Measurements from ENCODE around the gene MCOLN1. TPM values are rescaled to one million over a fixed set of nuclear protein-coding genes. Genes with fewer than 3 reads are reported as not detected.

MCOLN1 gene
- polyA plus RNA-seq, 1 donor (not counting 4 experiments of a cell fraction or from before 2014, with no cell fraction given), result 14.0 TPM

DNA sequence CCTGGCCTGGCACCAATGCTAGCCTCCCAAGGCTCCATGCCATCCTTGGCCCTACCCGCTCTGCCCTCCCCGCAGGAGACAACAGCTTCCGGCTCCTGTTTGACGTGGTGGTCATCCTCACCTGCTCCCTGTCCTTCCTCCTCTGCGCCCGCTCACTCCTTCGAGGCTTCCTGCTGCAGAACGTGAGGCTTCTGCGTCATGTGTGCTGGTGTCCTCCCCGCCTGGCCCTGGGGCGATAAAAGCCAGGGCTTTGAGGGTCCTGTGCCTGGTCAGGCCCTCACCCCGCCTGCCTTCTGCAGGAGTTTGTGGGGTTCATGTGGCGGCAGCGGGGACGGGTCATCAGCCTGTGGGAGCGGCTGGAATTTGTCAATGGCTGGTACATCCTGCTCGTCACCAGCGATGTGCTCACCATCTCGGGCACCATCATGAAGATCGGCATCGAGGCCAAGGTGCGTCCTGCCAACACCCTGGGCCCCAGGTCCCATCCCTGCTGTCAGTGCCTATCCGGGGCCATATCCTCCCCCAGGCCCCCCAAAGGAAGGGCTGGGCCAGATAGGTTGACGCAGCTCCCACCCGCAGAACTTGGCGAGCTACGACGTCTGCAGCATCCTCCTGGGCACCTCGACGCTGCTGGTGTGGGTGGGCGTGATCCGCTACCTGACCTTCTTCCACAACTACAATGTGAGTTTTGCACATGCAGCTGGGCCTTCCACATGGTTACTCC is 6.3 kb downstream of the MCOLN1 start:
- Histone ChIP-seq H3K27me3 (ENCODE audit: control insufficient read depth, extremely low read depth, insufficient read depth, low read length) (no peaks in the 10 kb centered on the region), H3K79me2 (ENCODE audit: control insufficient read depth, insufficient read depth, low read length) (no peaks in the 10 kb centered on the region), H3K4me1 (ENCODE audit: control insufficient read depth, extremely low read depth, insufficient read depth, low read length) (peaks cover 2% of the 10 kb centered on the region), H3K27ac (ENCODE audit: control insufficient read depth, insufficient read depth, low read length) (no peak overlapping the region), H3K36me3 (ENCODE audit: control insufficient read depth in 2 of 2, extremely low read depth in 1 of 2, insufficient read depth in 2 of 2, low read length in 2 of 2) (peaks cover 0 to 19% of the 10 kb centered on the region in 2 experiments), H3K9ac (ENCODE audit: control insufficient read depth, extremely low read depth, insufficient read depth, low read length) (no peak overlapping the region), H3K4me3 (ENCODE audit: control insufficient read depth in 2 of 3, extremely low read depth in 1 of 3, insufficient read depth in 2 of 3, low read depth in 1 of 3, low read length in 3 of 3) (no peak overlapping the region), H3K9me3 (ENCODE audit: control insufficient read depth, low read depth, low read length) (no peaks in the 10 kb centered on the region), H3K4me2 (ENCODE audit: control insufficient read depth, extremely low read depth, insufficient read depth, low read depth, low read length) (no peak overlapping the region), H4K20me1 (ENCODE audit: control insufficient read depth, extremely low read depth, insufficient read depth, low read length) (no peaks in the 10 kb centered on the region), H3K9me1 (ENCODE audit: control insufficient read depth, extremely low read depth, insufficient read depth, low read length) (no peaks in the 10 kb centered on the region), H2AFZ (ENCODE audit: control insufficient read depth, low read length) (no peak overlapping the region)
- TF ChIP-seq, protein P1, sequence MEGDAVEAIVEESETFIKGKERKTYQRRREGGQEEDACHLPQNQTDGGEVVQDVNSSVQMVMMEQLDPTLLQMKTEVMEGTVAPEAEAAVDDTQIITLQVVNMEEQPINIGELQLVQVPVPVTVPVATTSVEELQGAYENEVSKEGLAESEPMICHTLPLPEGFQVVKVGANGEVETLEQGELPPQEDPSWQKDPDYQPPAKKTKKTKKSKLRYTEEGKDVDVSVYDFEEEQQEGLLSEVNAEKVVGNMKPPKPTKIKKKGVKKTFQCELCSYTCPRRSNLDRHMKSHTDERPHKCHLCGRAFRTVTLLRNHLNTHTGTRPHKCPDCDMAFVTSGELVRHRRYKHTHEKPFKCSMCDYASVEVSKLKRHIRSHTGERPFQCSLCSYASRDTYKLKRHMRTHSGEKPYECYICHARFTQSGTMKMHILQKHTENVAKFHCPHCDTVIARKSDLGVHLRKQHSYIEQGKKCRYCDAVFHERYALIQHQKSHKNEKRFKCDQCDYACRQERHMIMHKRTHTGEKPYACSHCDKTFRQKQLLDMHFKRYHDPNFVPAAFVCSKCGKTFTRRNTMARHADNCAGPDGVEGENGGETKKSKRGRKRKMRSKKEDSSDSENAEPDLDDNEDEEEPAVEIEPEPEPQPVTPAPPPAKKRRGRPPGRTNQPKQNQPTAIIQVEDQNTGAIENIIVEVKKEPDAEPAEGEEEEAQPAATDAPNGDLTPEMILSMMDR (optimal IDR thresholded peaks at IDR 0.05 in 1 of 3, IDR thresholded peaks at IDR 0.05 in 1 of 3, conservative IDR thresholded peaks at IDR 0.05 in 1 of 3; ENCODE audit: extremely low read depth in 1 of 3, insufficient read depth in 2 of 3, low read length in 3 of 3), result no peak
- TF ChIP-seq EZH2 (IDR thresholded peaks at IDR 0.05; ENCODE audit: low read length), result no peak
- DNase-seq (ENCODE audit: low read depth, low spot score) (no peak), FAIRE-seq (no peak)
- dilution Hi-C loops (cut with MboI; ENCODE audit: extremely low pct_ligation_motif_present, low sequenced_read_pairs), result no loop called here

DNA sequence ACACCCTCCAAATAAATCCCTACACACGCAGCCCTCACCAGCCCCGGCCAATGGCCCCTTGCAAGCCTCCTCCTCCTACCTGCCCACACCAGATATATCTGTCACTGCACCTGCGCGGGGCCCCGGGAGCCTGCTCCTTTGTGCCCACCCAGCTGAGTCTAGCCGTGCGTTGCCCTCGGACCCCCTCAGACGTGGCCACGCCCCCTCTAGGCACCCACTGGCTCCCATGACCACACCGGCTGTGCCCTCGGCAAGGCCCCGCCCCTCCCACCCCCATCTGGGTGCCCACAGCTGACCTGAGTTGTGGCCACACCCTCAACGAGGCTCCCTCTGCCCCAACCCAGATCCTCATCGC is 6.8 kb downstream of the MCOLN1 start:
- Histone ChIP-seq H3K4me1 (ENCODE audit: control insufficient read depth, extremely low read depth, insufficient read depth, low read length) (peaks cover 2% of the 10 kb centered on the region), H3K27me3 (ENCODE audit: control insufficient read depth, extremely low read depth, insufficient read depth, low read length) (no peaks in the 10 kb centered on the region), H3K79me2 (ENCODE audit: control insufficient read depth, insufficient read depth, low read length) (no peaks in the 10 kb centered on the region), H3K4me3 (ENCODE audit: control insufficient read depth in 2 of 3, extremely low read depth in 1 of 3, insufficient read depth in 2 of 3, low read depth in 1 of 3, low read length in 3 of 3) (no peak overlapping the region), H3K4me2 (ENCODE audit: control insufficient read depth, extremely low read depth, insufficient read depth, low read depth, low read length) (no peak overlapping the region), H3K9me1 (ENCODE audit: control insufficient read depth, extremely low read depth, insufficient read depth, low read length) (no peaks in the 10 kb centered on the region), H3K9ac (ENCODE audit: control insufficient read depth, extremely low read depth, insufficient read depth, low read length) (no peak overlapping the region), H3K36me3 (ENCODE audit: control insufficient read depth in 2 of 2, extremely low read depth in 1 of 2, insufficient read depth in 2 of 2, low read length in 2 of 2) (peaks cover 0 to 19% of the 10 kb centered on the region in 2 experiments), H3K27ac (ENCODE audit: control insufficient read depth, insufficient read depth, low read length) (no peak overlapping the region), H3K9me3 (ENCODE audit: control insufficient read depth, low read depth, low read length) (no peaks in the 10 kb centered on the region), H2AFZ (ENCODE audit: control insufficient read depth, low read length) (no peak overlapping the region), H4K20me1 (ENCODE audit: control insufficient read depth, extremely low read depth, insufficient read depth, low read length) (no peaks in the 10 kb centered on the region)
- TF ChIP-seq, protein P1 (optimal IDR thresholded peaks at IDR 0.05 in 1 of 3, IDR thresholded peaks at IDR 0.05 in 1 of 3, conservative IDR thresholded peaks at IDR 0.05 in 1 of 3; ENCODE audit: extremely low read depth in 1 of 3, insufficient read depth in 2 of 3, low read length in 3 of 3), result no peak
- TF ChIP-seq EZH2 (IDR thresholded peaks at IDR 0.05; ENCODE audit: low read length), result no peak
- no peak for FAIRE-seq
- no peak for DNase-seq (ENCODE audit: low read depth, low spot score)
- dilution Hi-C loops (cut with MboI; ENCODE audit: extremely low pct_ligation_motif_present, low sequenced_read_pairs), result no loop called here

Data from keratinocyte (primary cell).